Measurements from ENCODE around the gene USP38.

- no peak for TF ChIP-seq CTCF (IDR thresholded peaks at IDR 0.05; ENCODE audit: insufficient read depth, low read depth, low read length)
- TF ChIP-seq EZH2 (IDR thresholded peaks at IDR 0.05; ENCODE audit: insufficient read depth, low read length), result no peak
These were observed 3.7 kb downstream of the USP38 start for GRCh38 chr4:143188136-143189088.
